AG04449 (cell line): ENCODE results near the gene NEU2.
"Not testable (repeated sequence)": the region's sequence is repeated elsewhere in the genome, so short reads cannot be mapped to it uniquely, and the experiment has no call there.

Experiments
- CTCF ChIA-PET: fragments of 350-600 bp; formaldehyde crosslinking; extraction: SDS; loops from one replicate; lab custom pipeline; 2021; ENCODE audit warnings: antibody characterized with exemption; lab: Yijun Ruan, JAX
- POLR2A ChIA-PET: fragments of 400-600, 350-600 bp; formaldehyde crosslinking; extraction: SDS; loops from one replicate; lab custom pipeline; 2020; ENCODE audit warnings: antibody characterized with exemption, inconsistent platforms; lab: Yijun Ruan, JAX
- DNase-seq: peaks from one replicate; pipeline ENCODE4 v3.0.0-alpha.2; 2010; ENCODE audit warnings: low read depth, low spot score
- H3K4me3 ChIP-seq: 2 replicates; pipeline ENCODE4 v1.5.1; 2011; ENCODE audit warnings: low read depth, mild to moderate bottlenecking, control low read depth, low read length
- CTCF ChIP-seq: IDR thresholded peaks from one replicate; pipeline ENCODE4 v1.5.1; 2011; ENCODE audit warnings: mild to moderate bottlenecking, moderate library complexity, low read length, control low read depth, inconsistent platforms; ENCODE audit not compliant: insufficient read depth; ENCODE audit errors: missing control alignments

The NEU2 gene

GRCh38 chr2:233064530-233065199 lies 32.2 kb downstream of the NEU2 start:
- TF ChIP-seq CTCF = no peak
- no peak overlapping the region for H3K4me3 ChIP-seq
- DNase-seq = no peak
- POLR2A ChIA-PET = no interaction called here
- CTCF ChIA-PET = interaction anchor here (0.5 to 1.8 kb wide), 3 partner anchors 11 to 211 kb away, joined by 3 to 12 read pairs (median 3); no protein-coding TSS in a partner anchor

GRCh38 chr2:233065200-233065589 lies 32.7 kb downstream of the NEU2 start:
- DNase-seq, POLR2A ChIA-PET, H3K4me3 ChIP-seq: not testable (repeated sequence)
- CTCF ChIA-PET = interaction anchor here (1.1 to 1.8 kb wide), 2 partner anchors 11 kb away, joined by 7 to 12 read pairs; no protein-coding TSS in a partner anchor

GRCh38 chr2:233065954-233066470 lies 33.5 kb downstream of the NEU2 start:
- no peak for DNase-seq
- POLR2A ChIA-PET = no interaction called here
- no peak overlapping the region for H3K4me3 ChIP-seq
- no peak for TF ChIP-seq CTCF
- CTCF ChIA-PET = interaction anchor here (1.1 kb wide), 1 partner anchor 12 kb away, joined by 7 read pairs; no protein-coding TSS in a partner anchor

- TF ChIP-seq CTCF = no peak
- H3K4me3 ChIP-seq = no peak overlapping the region
- ChIA-PET CTCF (no interaction called here), POLR2A (no interaction called here)
- no peak for DNase-seq
Measured at GRCh38 chr2:233068762-233069418, 36.4 kb downstream of the NEU2 start.

GRCh38 chr2:233072838-233073237 lies 40.4 kb downstream of the NEU2 start:
- ChIA-PET POLR2A (no interaction called here), CTCF (no interaction called here)
- no peak for TF ChIP-seq CTCF
- no peak overlapping the region for H3K4me3 ChIP-seq
- no peak for DNase-seq

- CTCF ChIA-PET = no interaction called here
- POLR2A ChIA-PET = no interaction called here
- TF ChIP-seq CTCF = no peak
- H3K4me3 ChIP-seq = no peak overlapping the region
- DNase-seq = no peak
Measured at GRCh38 chr2:233074106-233074505, 41.6 kb downstream of the NEU2 start.
